ENCODE results near the gene CES1.

DNA sequence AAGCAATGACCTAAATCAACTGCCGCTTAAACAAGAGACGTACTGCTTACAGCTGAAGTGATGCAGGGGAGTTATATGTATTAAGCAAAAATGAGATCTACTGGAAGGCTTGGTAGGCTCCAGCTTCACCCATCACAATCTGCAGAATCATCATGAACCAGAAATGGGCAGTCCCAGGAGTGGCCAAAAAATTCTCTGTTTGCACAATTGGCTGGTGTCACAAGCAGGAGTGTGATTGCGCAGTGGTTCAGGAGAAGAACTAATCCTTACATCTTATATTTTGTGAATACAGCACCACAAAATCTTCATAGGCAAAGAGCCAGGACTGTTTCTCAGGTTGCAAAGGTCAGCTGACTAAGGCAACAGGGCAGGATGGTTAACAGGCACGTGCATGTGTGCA is 75.9 kb downstream of the CES1 start:
- TF ChIP-seq, protein P1, sequence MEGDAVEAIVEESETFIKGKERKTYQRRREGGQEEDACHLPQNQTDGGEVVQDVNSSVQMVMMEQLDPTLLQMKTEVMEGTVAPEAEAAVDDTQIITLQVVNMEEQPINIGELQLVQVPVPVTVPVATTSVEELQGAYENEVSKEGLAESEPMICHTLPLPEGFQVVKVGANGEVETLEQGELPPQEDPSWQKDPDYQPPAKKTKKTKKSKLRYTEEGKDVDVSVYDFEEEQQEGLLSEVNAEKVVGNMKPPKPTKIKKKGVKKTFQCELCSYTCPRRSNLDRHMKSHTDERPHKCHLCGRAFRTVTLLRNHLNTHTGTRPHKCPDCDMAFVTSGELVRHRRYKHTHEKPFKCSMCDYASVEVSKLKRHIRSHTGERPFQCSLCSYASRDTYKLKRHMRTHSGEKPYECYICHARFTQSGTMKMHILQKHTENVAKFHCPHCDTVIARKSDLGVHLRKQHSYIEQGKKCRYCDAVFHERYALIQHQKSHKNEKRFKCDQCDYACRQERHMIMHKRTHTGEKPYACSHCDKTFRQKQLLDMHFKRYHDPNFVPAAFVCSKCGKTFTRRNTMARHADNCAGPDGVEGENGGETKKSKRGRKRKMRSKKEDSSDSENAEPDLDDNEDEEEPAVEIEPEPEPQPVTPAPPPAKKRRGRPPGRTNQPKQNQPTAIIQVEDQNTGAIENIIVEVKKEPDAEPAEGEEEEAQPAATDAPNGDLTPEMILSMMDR (conservative IDR thresholded peaks at IDR 0.05; ENCODE audit: low read depth, low read length), result no peak
- no peak for TF ChIP-seq EZH2 (IDR thresholded peaks at IDR 0.05; ENCODE audit: borderline replicate concordance, low read depth, low read length, poor library complexity, severe bottlenecking)
